H1 (cell line): ENCODE data around the gene RAMP2. TPM values are rescaled to one million over a fixed set of nuclear protein-coding genes. Genes with fewer than 3 reads are reported as not detected.
"Not testable (repeated sequence)": the region's sequence is repeated elsewhere in the genome, so short reads cannot be mapped to it uniquely, and the experiment has no call there.

Experiments
- CTCF ChIA-PET: fragments of 300-600 bp; sonication (Branson Sonifier 250); formaldehyde crosslinking; loops from one replicate; lab custom pipeline; 2021; ENCODE audit not compliant: partially characterized antibody; lab: Charles Lee
- POLR2A ChIA-PET: fragments of 300-600 bp; sonication (Branson Sonifier 250); formaldehyde crosslinking; loops from one replicate; lab custom pipeline; 2021; ENCODE audit warnings: inconsistent platforms; ENCODE audit not compliant: partially characterized antibody; lab: Charles Lee
- DNase-seq, 2 experiments: peaks; one replicate each; pipeline versions ENCODE4 v3.0.0 to v3.0.0-alpha.2; 2010 to 2022; ENCODE audit warnings: low spot score in 2 of 2, low read depth in 1 of 2, mixed read lengths in 1 of 2
- FAIRE-seq: peaks from 2 replicates; lab custom pipeline; 2011; peaks lifted over from hg19 to GRCh38; lab: Jason Lieb, UNC
- H2AFZ ChIP-seq: 2 replicates; pipeline ENCODE4 v1.8.1; 2012; ENCODE audit warnings: low read length, inconsistent platforms
- H2AK5ac ChIP-seq: 2 replicates; pipeline ENCODE4 v1.6.1; 2013; ENCODE audit warnings: low read depth, low read length
- H2BK120ac ChIP-seq: replicated peaks from 2 replicates; pipeline ENCODE3; 2013; ENCODE audit warnings: low read depth, low read length, inconsistent platforms
- H2BK12ac ChIP-seq: 2 replicates; pipeline ENCODE4 v1.6.1; 2013; ENCODE audit warnings: low read depth, low read length
- H2BK15ac ChIP-seq: 2 replicates; pipeline ENCODE4 v1.6.1; 2013; ENCODE audit warnings: low read length
- H2BK20ac ChIP-seq: 2 replicates; pipeline ENCODE4 v1.6.1; 2013; ENCODE audit warnings: low read length
- H2BK5ac ChIP-seq: 2 replicates; pipeline ENCODE4 v1.6.1; 2013; ENCODE audit warnings: low read depth, low read length
- H3K14ac ChIP-seq: 2 replicates; pipeline ENCODE4 v1.6.1; 2013; ENCODE audit warnings: inconsistent platforms; ENCODE audit not compliant: insufficient read length
- H3K18ac ChIP-seq: 2 replicates; pipeline ENCODE4 v1.6.1; 2013; ENCODE audit warnings: low read length; ENCODE audit errors: extremely low read depth
- H3K23ac ChIP-seq: 2 replicates; pipeline ENCODE4 v1.6.1; 2013; ENCODE audit warnings: inconsistent platforms; ENCODE audit not compliant: insufficient read length
- H3K23me2 ChIP-seq: 2 replicates; pipeline ENCODE4 v1.6.1; 2013; ENCODE audit warnings: low read depth, low read length
- H3K27ac ChIP-seq: 2 replicates; pipeline ENCODE4 v1.6.1; 2011; ENCODE audit warnings: low read depth, low read length, inconsistent platforms
- H3K27me3 ChIP-seq, 4 experiments: replicated peaks in 1 of 4; 1 replicate in 1 of 4; 2 replicates in 3 of 4; pipeline versions ENCODE4 v1.6.1 to v1.8.1; 2011 to 2013; ENCODE audit warnings: low read length in 3 of 4, mild to moderate bottlenecking in 3 of 4, inconsistent platforms in 2 of 4, mixed read lengths in 2 of 4, moderate library complexity in 1 of 4; ENCODE audit not compliant: control insufficient read depth in 3 of 4, insufficient read depth in 3 of 4; ENCODE audit errors: extremely low read depth in 1 of 4
- H3K36me3 ChIP-seq, 4 experiments: 2 replicates each; pipeline versions ENCODE4 v1.6.1 to v1.8.1; 2011 to 2013; ENCODE audit warnings: mild to moderate bottlenecking in 4 of 4, low read length in 3 of 4, moderate library complexity in 2 of 4, control low read depth in 1 of 4, inconsistent platforms in 1 of 4; ENCODE audit not compliant: insufficient read depth in 4 of 4, control insufficient read depth in 2 of 4
- H3K4ac ChIP-seq: replicated peaks from 2 replicates; pipeline ENCODE3; 2013; ENCODE audit warnings: low read length, low read depth, mixed read lengths, inconsistent platforms; ENCODE audit not compliant: insufficient read length
- H3K4me1 ChIP-seq, 4 experiments: replicated peaks in 1 of 4; 1 replicate in 1 of 4; 2 replicates in 3 of 4; pipeline versions ENCODE4 v1.6.1 to v1.8.1; 2011 to 2013; ENCODE audit warnings: low read length in 3 of 4, inconsistent platforms in 2 of 4, mixed read lengths in 1 of 4; ENCODE audit not compliant: insufficient read depth in 4 of 4, control insufficient read depth in 3 of 4
- H3K4me2 ChIP-seq, 2 experiments: 2 replicates each; pipeline versions ENCODE4 v1.6.1 to v1.8.1; 2011 to 2013; ENCODE audit warnings: low read depth in 2 of 2, low read length in 2 of 2, control low read depth in 1 of 2, inconsistent platforms in 1 of 2, mild to moderate bottlenecking in 1 of 2; ENCODE audit not compliant: insufficient read depth in 1 of 2
- H3K4me3 ChIP-seq, 4 experiments: fragments of 200-600, 300-600 bp in 1 of 4; sonication (generic), shearing (Covaris generic), sonication (Bioruptor Twin) in 1 of 4; 2 replicates each; pipeline versions ENCODE4 v1.5.1 to v1.8.1; 2011 to 2016; ENCODE audit warnings: low read length in 4 of 4, low read depth in 3 of 4, control low read depth in 2 of 4, inconsistent platforms in 2 of 4, mild to moderate bottlenecking in 2 of 4, mixed read lengths in 1 of 4, moderate library complexity in 1 of 4; ENCODE audit not compliant: insufficient read depth in 2 of 4; ENCODE audit errors: extremely low read depth in 1 of 4
- H3K56ac ChIP-seq: replicated peaks from 2 replicates; pipeline ENCODE3; 2013; ENCODE audit warnings: low read depth, mild to moderate bottlenecking, mixed read lengths, low read length, inconsistent platforms; ENCODE audit not compliant: insufficient read length
- H3K79me1 ChIP-seq: 2 replicates; pipeline ENCODE4 v1.6.1; 2013; ENCODE audit warnings: low read depth, low read length, control low read depth
- H3K79me2 ChIP-seq, 2 experiments: 2 replicates each; pipeline versions ENCODE4 v1.6.1 to v1.8.1; 2012 to 2013; ENCODE audit warnings: low read length in 2 of 2, mild to moderate bottlenecking in 2 of 2, inconsistent platforms in 1 of 2; ENCODE audit not compliant: insufficient read depth in 2 of 2, control insufficient read depth in 1 of 2
- H3K9ac ChIP-seq, 4 experiments: replicated peaks in 1 of 4; 1 replicate in 1 of 4; 2 replicates in 3 of 4; pipeline versions ENCODE4 v1.6.1 to v1.8.1; 2011 to 2013; ENCODE audit warnings: low read depth in 3 of 4, low read length in 3 of 4, control low read depth in 2 of 4, mild to moderate bottlenecking in 2 of 4, moderate library complexity in 2 of 4, inconsistent platforms in 1 of 4; ENCODE audit errors: extremely low read depth in 1 of 4
- H3K9me3 ChIP-seq, 2 experiments: 2 replicates each; pipeline versions ENCODE4 v1.6.1 to v1.8.1; 2012 to 2013; ENCODE audit warnings: mild to moderate bottlenecking in 2 of 2, moderate library complexity in 2 of 2, control low read depth in 1 of 2, inconsistent platforms in 1 of 2, low read depth in 1 of 2, low read length in 1 of 2, mixed read lengths in 1 of 2; ENCODE audit not compliant: insufficient read depth in 2 of 2
- H4K20me1 ChIP-seq, 2 experiments: replicated peaks in 1 of 2; 2 replicates each; pipeline versions ENCODE3 to v1.8.1; 2011 to 2013; ENCODE audit warnings: inconsistent platforms in 2 of 2, low read length in 2 of 2, mild to moderate bottlenecking in 1 of 2; ENCODE audit not compliant: insufficient read depth in 2 of 2, control insufficient read depth in 1 of 2
- H4K5ac ChIP-seq: 2 replicates; pipeline ENCODE4 v1.6.1; 2013; ENCODE audit warnings: low read length, low read depth, mixed read lengths, inconsistent platforms; ENCODE audit not compliant: insufficient read length
- H4K8ac ChIP-seq: 2 replicates; pipeline ENCODE4 v1.8.0; 2013; ENCODE audit warnings: mild to moderate bottlenecking, moderate library complexity, low read length, inconsistent platforms; ENCODE audit not compliant: insufficient read depth; ENCODE audit errors: extremely low read depth
- H4K91ac ChIP-seq: replicated peaks from 2 replicates; pipeline ENCODE3; 2013; ENCODE audit warnings: low read length, mixed read lengths, inconsistent platforms; ENCODE audit not compliant: insufficient read length
- WGBS, 2 experiments: shearing (Covaris generic) in 1 of 2; methylation state at CpG; one replicate each; pipeline versions ENCODE4 v1.1.6 to v1.1.7; 2013 to 2015; ENCODE audit warnings: low lambda C conversion rate in 2 of 2, mixed read lengths in 2 of 2, inconsistent platforms in 1 of 2, low coverage in 1 of 2, missing lambda C conversion rate in 1 of 2; ENCODE audit not compliant: insufficient replicate concordance in 2 of 2, insufficient coverage in 1 of 2, insufficient read length in 1 of 2; ENCODE audit errors: extremely low coverage in 1 of 2, missing lambda C conversion rate in 1 of 2; 5-methylcytosine and 5-hydroxymethylcytosine counted together
- polyA plus RNA-seq, 7 experiments: library from polyadenylated mRNA; depleted of rRNA in 3 of 7; stranded (reverse) in 5 of 7; unstranded in 2 of 7; fragments of >200 nt in 5 of 7; fragments of 200-250 nt in 2 of 7; gene quantifications; 1 replicate in 5 of 7; 2 replicates in 1 of 7; 4 replicates in 1 of 7; pipeline versions ENCODE4 v1.2.1 to v1.2.3, GENCODE V29; 2011 to 2013; ENCODE audit warnings: missing spikeins in 2 of 7, mixed read lengths in 2 of 7
- total RNA-seq: library from RNA; stranded (reverse); fragmentation: NEBNext Ultra II Directional; extraction: Animal tissue kit (Norgen Biotek cat#: 25700); gene quantifications from 2 replicates; pipeline ENCODE4 v1.2.1, GENCODE V29; 2021

The RAMP2 gene
- total and polyA plus RNA-seq, 2 of the 8 experiments (the other 6 are each of a cell fraction or from before 2014, with no cell fraction given): 13.4 to 41.7 TPM

GRCh38 chr17:42768006-42768405 lies 7.0 kb downstream of the RAMP2 start:
- H2BK12ac ChIP-seq, H4K20me1 ChIP-seq, H2AFZ ChIP-seq, H3K9ac ChIP-seq, H2BK15ac ChIP-seq, H3K4me1 ChIP-seq, H4K91ac ChIP-seq, H3K4me2 ChIP-seq, H4K5ac ChIP-seq, H3K4ac ChIP-seq, H3K4me3 ChIP-seq, H3K23ac ChIP-seq, H2BK5ac ChIP-seq, H3K79me1 ChIP-seq, H3K9me3 ChIP-seq, H3K14ac ChIP-seq, DNase-seq, H3K56ac ChIP-seq, H2BK20ac ChIP-seq, H3K27me3 ChIP-seq, POLR2A ChIA-PET, H3K36me3 ChIP-seq, FAIRE-seq, H4K8ac ChIP-seq, H2BK120ac ChIP-seq, H3K27ac ChIP-seq, H2AK5ac ChIP-seq, H3K79me2 ChIP-seq, H3K18ac ChIP-seq, H3K23me2 ChIP-seq: not testable (repeated sequence)
- CTCF ChIA-PET: interaction anchor here (1.5 kb wide), 1 partner anchor 13 kb away, joined by 3 read pairs; no protein-coding TSS in a partner anchor
- 84% methylated on average over 8 of the region's 9 CpGs; no CpG with 5 or more reads in 1 of the 2 experiments for WGBS, 2 experiments

- 94% methylated on average over 10 of the region's 10 CpGs; no CpG with 5 or more reads in 1 of the 2 experiments for WGBS, 2 experiments
- H2BK5ac ChIP-seq, H3K4me2 ChIP-seq, H2BK12ac ChIP-seq, H3K14ac ChIP-seq, FAIRE-seq, H3K4me3 ChIP-seq, H3K9me3 ChIP-seq, H2BK15ac ChIP-seq, H3K79me2 ChIP-seq, DNase-seq, H4K20me1 ChIP-seq, H2BK120ac ChIP-seq, H3K79me1 ChIP-seq, H2AFZ ChIP-seq, H3K23me2 ChIP-seq, H2BK20ac ChIP-seq, H3K4ac ChIP-seq, H4K8ac ChIP-seq, H3K27ac ChIP-seq, H2AK5ac ChIP-seq, H4K5ac ChIP-seq, H3K4me1 ChIP-seq, H3K36me3 ChIP-seq, H3K9ac ChIP-seq, H3K18ac ChIP-seq, H3K27me3 ChIP-seq, H4K91ac ChIP-seq, H3K56ac ChIP-seq, H3K23ac ChIP-seq: not testable (repeated sequence)
- ChIA-PET POLR2A (interaction anchor here (0.6 to 1.4 kb wide), 3 partner anchors 10 to 106 kb away, joined by 3 to 8 read pairs (median 6); partner anchors contain the start of gene WNK4), CTCF (interaction anchor here (0.6 to 1.5 kb wide), 3 partner anchors 16 to 347 kb away, joined by 3 to 5 read pairs (median 3); no protein-coding TSS in a partner anchor)
Measured at GRCh38 chr17:42769964-42770363, 8.9 kb downstream of the RAMP2 start.
